Fibroblast of lung (primary cell): ENCODE measurements around the gene RAD18. TPM values are rescaled to one million over a fixed set of nuclear protein-coding genes. Genes with fewer than 3 reads are reported as not detected.

Experiments
- DNase-seq, 2 donors: peaks; one replicate each; pipeline versions ENCODE4 v3.0.0 to v3.0.0-alpha.2; 2010; ENCODE audit warnings: low read depth in 2 of 2
- H2AFZ ChIP-seq: 2 replicates; pipeline ENCODE4 v1.5.1; 2012; ENCODE audit warnings: low read length, control low read depth, inconsistent platforms
- H3K27ac ChIP-seq: 2 replicates; pipeline ENCODE4 v1.5.1; 2011; ENCODE audit warnings: low read length, control low read depth; ENCODE audit not compliant: insufficient read depth
- H3K27me3 ChIP-seq: 2 replicates; pipeline ENCODE4 v1.5.1; 2011; ENCODE audit warnings: mild to moderate bottlenecking, low read length; ENCODE audit not compliant: control insufficient read depth, insufficient read depth
- H3K36me3 ChIP-seq: 2 replicates; pipeline ENCODE4 v1.5.1; 2011; ENCODE audit warnings: low read length; ENCODE audit not compliant: control insufficient read depth, insufficient read depth
- H3K4me1 ChIP-seq: 2 replicates; pipeline ENCODE4 v1.5.1; 2011; ENCODE audit warnings: low read length; ENCODE audit not compliant: control insufficient read depth, insufficient read depth; ENCODE audit errors: extremely low read depth
- H3K4me2 ChIP-seq: 2 replicates; pipeline ENCODE4 v1.5.1; 2011; ENCODE audit warnings: low read length, control low read depth; ENCODE audit not compliant: insufficient read depth; ENCODE audit errors: extremely low read depth
- H3K4me3 ChIP-seq, 4 experiments: fragments of 200-600 bp in 1 of 4; sonication (generic) in 1 of 4; replicated peaks in 1 of 4; 2 replicates each; pipeline ENCODE4 v1.5.1; 2011 to 2016; ENCODE audit warnings: low read length in 4 of 4, low read depth in 3 of 4, mild to moderate bottlenecking in 3 of 4, control low read depth in 2 of 4, inconsistent platforms in 1 of 4, mixed read lengths in 1 of 4; ENCODE audit not compliant: insufficient read depth in 1 of 4; ENCODE audit errors: control extremely low read depth in 1 of 4
- H3K79me2 ChIP-seq: 2 replicates; pipeline ENCODE4 v1.5.1; 2012; ENCODE audit warnings: mild to moderate bottlenecking, low read length, inconsistent platforms; ENCODE audit not compliant: control insufficient read depth, insufficient read depth
- H3K9ac ChIP-seq: 2 replicates; pipeline ENCODE4 v1.5.1; 2011; ENCODE audit warnings: mild to moderate bottlenecking, low read length, control low read depth; ENCODE audit not compliant: insufficient read depth
- H3K9me3 ChIP-seq: 2 replicates; pipeline ENCODE4 v1.5.1; 2012; ENCODE audit warnings: low read depth, low read length; ENCODE audit not compliant: control insufficient read depth, insufficient read depth
- H4K20me1 ChIP-seq: 2 replicates; pipeline ENCODE4 v1.5.1; 2011; ENCODE audit warnings: low read length; ENCODE audit not compliant: control insufficient read depth, insufficient read depth; ENCODE audit errors: extremely low read depth
- CTCF ChIP-seq, 2 donors: IDR thresholded peaks in 1 of 2; conservative IDR thresholded peaks in 1 of 2; 1 replicate in 1 of 2; 2 replicates in 1 of 2; pipeline ENCODE4 v1.5.1; 2011 to 2012; ENCODE audit warnings: low read length in 2 of 2, control low read depth in 1 of 2, inconsistent platforms in 1 of 2, low read depth in 1 of 2, mild to moderate bottlenecking in 1 of 2
- EZH2 ChIP-seq: IDR thresholded peaks from 2 replicates; pipeline ENCODE4 v1.5.1; 2012; ENCODE audit warnings: low read length, control low read depth, mild to moderate bottlenecking; ENCODE audit errors: missing control alignments
- polyA plus RNA-seq, 2 donors: library from polyadenylated mRNA; depleted of rRNA in 1 of 2; stranded (reverse) in 1 of 2; unstranded in 1 of 2; fragments of >200 nt; gene quantifications; 2 replicates each; pipeline ENCODE4 v1.2.1, GENCODE V29; 2011 to 2012; ENCODE audit warnings: missing spikeins in 1 of 2
- total RNA-seq: library from RNA; depleted of rRNA; stranded (reverse); fragments of >200 nt; gene quantifications from 2 replicates; pipeline ENCODE4 v1.2.1, GENCODE V29; 2014

The RAD18 gene
- total and polyA plus RNA-seq, 2 donors (not counting 1 experiment from before 2014, with no cell fraction given), result 6.1 to 9.9 TPM

GRCh38 chr3:8835385-8835784 lies 127.9 kb downstream of the RAD18 start:
- no peaks in the 10 kb centered on the region for H3K36me3 ChIP-seq
- no peak overlapping the region for H3K27ac ChIP-seq
- no peak overlapping the region for H3K9ac ChIP-seq
- no peak for TF ChIP-seq EZH2
- TF ChIP-seq CTCF (conservative IDR thresholded peaks at IDR 0.05 in 1 of 2, IDR thresholded peaks at IDR 0.05 in 1 of 2; ENCODE audit: low read depth in 1 of 2, low read length in 2 of 2), result no peak
- no peaks in the 10 kb centered on the region for H3K27me3 ChIP-seq
- H3K79me2 ChIP-seq, result no peaks in the 10 kb centered on the region
- DNase-seq, result no peak
- no peak overlapping the region for H3K4me3 ChIP-seq
- H4K20me1 ChIP-seq, result no peaks in the 10 kb centered on the region
- H2AFZ ChIP-seq, result no peak overlapping the region
- H3K4me2 ChIP-seq, result no peak overlapping the region
- peaks cover 7% of the 10 kb centered on the region for H3K4me1 ChIP-seq
- no peaks in the 10 kb centered on the region for H3K9me3 ChIP-seq

- Histone ChIP-seq H3K4me2 (no peak overlapping the region), H2AFZ (no peak overlapping the region), H3K4me3 (no peak overlapping the region), H3K27ac (no peak overlapping the region), H3K36me3 (no peaks in the 10 kb centered on the region), H3K4me1 (peaks cover 7% of the 10 kb centered on the region), H3K9me3 (no peaks in the 10 kb centered on the region), H3K27me3 (no peaks in the 10 kb centered on the region), H3K9ac (no peak overlapping the region), H4K20me1 (no peaks in the 10 kb centered on the region), H3K79me2 (no peaks in the 10 kb centered on the region)
- TF ChIP-seq CTCF (conservative IDR thresholded peaks at IDR 0.05 in 1 of 2, IDR thresholded peaks at IDR 0.05 in 1 of 2; ENCODE audit: low read depth in 1 of 2, low read length in 2 of 2) (no peak), EZH2 (no peak)
- DNase-seq, result no peak
Observed at GRCh38 chr3:8834974-8835373, 128.3 kb downstream of the RAD18 start.

DNA sequence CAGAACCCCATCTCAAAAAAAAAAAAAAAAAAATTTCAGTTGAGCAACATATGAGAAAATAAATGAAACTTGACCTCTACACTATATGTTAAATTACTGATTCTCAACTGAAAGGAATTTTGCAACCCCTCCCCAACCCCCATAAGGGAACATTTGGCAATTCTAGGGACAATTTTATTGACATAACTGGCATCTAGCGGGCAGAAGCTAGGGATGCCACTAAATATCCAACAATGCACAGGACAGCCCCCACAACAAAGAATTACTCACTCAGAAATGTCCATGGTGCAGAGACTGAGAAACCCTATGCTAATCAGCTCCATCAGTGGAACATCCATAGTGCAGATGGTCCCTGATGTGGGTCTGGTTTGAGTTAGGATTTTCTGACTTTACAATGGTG lies 135.6 kb downstream of the RAD18 start:
- H3K9ac ChIP-seq, result no peak overlapping the region
- no peaks in the 10 kb centered on the region for H3K9me3 ChIP-seq
- no peak overlapping the region for H3K4me2 ChIP-seq
- no peak overlapping the region for H2AFZ ChIP-seq
- DNase-seq, result no peak
- no peaks in the 10 kb centered on the region for H3K36me3 ChIP-seq
- peaks cover 2% of the 10 kb centered on the region for H3K4me1 ChIP-seq
- H3K27me3 ChIP-seq, result no peaks in the 10 kb centered on the region
- no peaks in the 10 kb centered on the region for H4K20me1 ChIP-seq
- no peaks in the 10 kb centered on the region for H3K79me2 ChIP-seq
- H3K27ac ChIP-seq, result no peak overlapping the region
- TF ChIP-seq CTCF (conservative IDR thresholded peaks at IDR 0.05 in 1 of 2, IDR thresholded peaks at IDR 0.05 in 1 of 2; ENCODE audit: low read depth in 1 of 2, low read length in 2 of 2) (no peak), EZH2 (no peak)
- H3K4me3 ChIP-seq, result no peak overlapping the region

Other genes starting within 250 kb of the RAD18 start
- not detected in 2 replicates for gene CAV3, start 229.7 kb downstream of the RAD18 start, total RNA-seq
- 0.03 TPM in 1 of 2 replicates, not detected in the other for gene CAV3, start 229.7 kb downstream of the RAD18 start, polyA plus RNA-seq
- 0.26 and 3.6 TPM in 2 replicates for gene OXTR, start 193.9 kb downstream of the RAD18 start, total RNA-seq
- gene OXTR, start 193.9 kb downstream of the RAD18 start, polyA plus RNA-seq, result 10.4 and 47.2 TPM in 2 replicates